Measurements from ENCODE around the gene FGF22. TPM values are rescaled to one million over a fixed set of nuclear protein-coding genes. Genes with fewer than 3 reads are reported as not detected.

Gene FGF22
- total and polyA plus RNA-seq, 2 donors from 2014 or later: 0.19 to 0.71 TPM

DNA sequence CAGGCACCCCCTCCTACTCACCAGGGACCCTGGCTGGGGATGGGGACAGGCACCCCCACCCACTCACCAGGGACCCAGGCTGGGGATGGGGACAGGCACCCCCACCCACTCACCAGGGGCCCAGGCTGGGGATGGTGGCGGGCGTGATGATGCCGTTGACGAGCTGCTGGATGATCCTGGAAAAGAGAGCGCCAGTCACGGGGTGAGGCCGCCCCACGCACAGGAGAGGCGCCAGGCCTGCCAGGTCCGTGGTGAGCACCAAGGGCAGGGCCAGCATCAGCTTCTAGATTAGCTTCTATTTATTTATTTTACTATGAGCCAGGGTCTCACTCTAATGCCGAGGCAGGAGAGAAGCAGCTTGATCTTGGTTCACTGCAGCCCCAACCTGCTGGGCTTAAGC, 10.4 kb downstream of the FGF22 start:
- TF ChIP-seq, protein P1, sequence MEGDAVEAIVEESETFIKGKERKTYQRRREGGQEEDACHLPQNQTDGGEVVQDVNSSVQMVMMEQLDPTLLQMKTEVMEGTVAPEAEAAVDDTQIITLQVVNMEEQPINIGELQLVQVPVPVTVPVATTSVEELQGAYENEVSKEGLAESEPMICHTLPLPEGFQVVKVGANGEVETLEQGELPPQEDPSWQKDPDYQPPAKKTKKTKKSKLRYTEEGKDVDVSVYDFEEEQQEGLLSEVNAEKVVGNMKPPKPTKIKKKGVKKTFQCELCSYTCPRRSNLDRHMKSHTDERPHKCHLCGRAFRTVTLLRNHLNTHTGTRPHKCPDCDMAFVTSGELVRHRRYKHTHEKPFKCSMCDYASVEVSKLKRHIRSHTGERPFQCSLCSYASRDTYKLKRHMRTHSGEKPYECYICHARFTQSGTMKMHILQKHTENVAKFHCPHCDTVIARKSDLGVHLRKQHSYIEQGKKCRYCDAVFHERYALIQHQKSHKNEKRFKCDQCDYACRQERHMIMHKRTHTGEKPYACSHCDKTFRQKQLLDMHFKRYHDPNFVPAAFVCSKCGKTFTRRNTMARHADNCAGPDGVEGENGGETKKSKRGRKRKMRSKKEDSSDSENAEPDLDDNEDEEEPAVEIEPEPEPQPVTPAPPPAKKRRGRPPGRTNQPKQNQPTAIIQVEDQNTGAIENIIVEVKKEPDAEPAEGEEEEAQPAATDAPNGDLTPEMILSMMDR (IDR thresholded peaks at IDR 0.05; ENCODE audit: borderline replicate concordance, extremely low read depth, insufficient read depth): no peak
- Histone ChIP-seq H3K27me3 (ENCODE audit: control insufficient read depth, insufficient read depth, low read length) (no peaks in the 10 kb centered on the region), H3K4me3 (ENCODE audit: low read length in 3 of 3) (no peak overlapping the region), H3K36me3 (ENCODE audit: control insufficient read depth in 2 of 3, insufficient read depth in 3 of 3, low read length in 3 of 3) (peaks cover 0 to 10% (median 0%) of the 10 kb centered on the region in 3 donors), H3K4me1 (ENCODE audit: control insufficient read depth in 2 of 3, insufficient read depth in 2 of 3, low read depth in 1 of 3, low read length in 3 of 3) (no peaks in the 10 kb centered on the region), H3K9me3 (ENCODE audit: control insufficient read depth in 2 of 3, insufficient read depth in 1 of 3, low read length in 3 of 3) (no peaks in the 10 kb centered on the region), H3K9ac (ENCODE audit: low read length in 3 of 3) (no peak overlapping the region), H3K27ac (ENCODE audit: low read depth in 2 of 2, low read length in 2 of 2) (no peak overlapping the region)
- intact Hi-C loops (cut with DNase I): no loop called here
- no peak for DNase-seq
- FAIRE-seq: no peak

DNA sequence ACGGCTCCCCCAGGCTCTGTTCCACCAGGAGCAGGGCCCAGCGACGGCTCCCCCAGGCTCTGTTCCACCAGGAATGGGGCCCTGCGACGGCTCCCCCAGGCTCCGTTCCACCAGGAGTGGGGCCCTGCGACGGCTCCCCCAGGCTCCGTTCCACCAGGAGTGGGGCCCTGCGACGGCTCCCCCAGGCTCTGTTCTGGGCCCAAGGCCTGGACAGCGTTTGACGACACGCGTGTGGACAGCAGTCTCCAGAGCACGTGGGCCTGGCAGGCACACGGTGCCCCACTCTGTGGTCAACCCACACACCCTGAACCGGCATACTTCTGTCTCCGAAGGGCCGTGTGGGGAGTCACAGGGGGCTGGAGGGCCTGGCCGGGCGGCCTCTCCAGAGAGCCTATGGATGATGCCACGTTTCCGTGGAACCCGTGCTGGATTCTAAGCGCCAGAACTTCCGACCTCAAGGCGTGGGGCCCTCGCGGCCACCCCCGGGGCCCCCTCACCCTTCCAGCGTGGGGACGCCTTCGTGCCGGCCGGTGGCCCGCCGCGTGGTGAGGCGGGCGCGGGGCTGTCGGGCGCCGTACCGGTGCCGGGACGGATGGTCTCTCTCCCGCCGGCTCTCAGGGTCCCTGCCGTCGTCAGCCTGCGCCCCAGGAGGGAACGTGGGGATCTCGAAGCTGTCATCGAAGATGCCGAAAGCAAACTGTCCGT, 11.6 kb downstream of the FGF22 start:
- Histone ChIP-seq H3K36me3 (ENCODE audit: control insufficient read depth in 2 of 3, insufficient read depth in 3 of 3, low read length in 3 of 3) (peaks cover 0 to 10% (median 0%) of the 10 kb centered on the region in 3 donors), H3K9me3 (ENCODE audit: control insufficient read depth in 2 of 3, insufficient read depth in 1 of 3, low read length in 3 of 3) (no peaks in the 10 kb centered on the region), H3K4me3 (ENCODE audit: low read length in 3 of 3) (no peak overlapping the region), H3K27me3 (ENCODE audit: control insufficient read depth, insufficient read depth, low read length) (no peaks in the 10 kb centered on the region), H3K4me1 (ENCODE audit: control insufficient read depth in 2 of 3, insufficient read depth in 2 of 3, low read depth in 1 of 3, low read length in 3 of 3) (no peaks in the 10 kb centered on the region), H3K9ac (ENCODE audit: low read length in 3 of 3) (no peak overlapping the region), H3K27ac (ENCODE audit: low read depth in 2 of 2, low read length in 2 of 2) (no peak overlapping the region)
- TF ChIP-seq, protein P1 (IDR thresholded peaks at IDR 0.05; ENCODE audit: borderline replicate concordance, extremely low read depth, insufficient read depth): no peak
- DNase-seq: no peak
- FAIRE-seq: no peak
- intact Hi-C loops (cut with DNase I): no loop called here

DNA sequence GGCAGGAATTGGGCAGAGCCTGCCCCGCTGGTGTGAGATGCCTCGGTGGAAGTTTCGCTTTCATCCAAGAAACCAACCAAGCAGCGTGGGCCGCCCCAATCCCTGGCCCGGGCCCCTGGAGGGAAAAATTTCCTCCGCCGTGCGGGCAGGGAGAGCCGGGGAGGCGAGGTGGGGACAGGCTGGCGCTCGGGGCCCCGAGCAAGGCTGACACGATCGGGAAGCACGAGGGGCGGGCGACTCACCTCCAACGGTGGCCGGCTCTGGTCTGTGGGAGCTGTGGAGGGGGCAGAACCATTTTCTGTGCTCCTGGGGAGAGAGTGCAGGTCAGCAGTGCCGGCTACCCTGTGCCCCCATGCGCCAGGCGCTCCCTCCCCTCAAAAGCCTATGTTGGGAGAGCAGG, 12.3 kb downstream of the FGF22 start:
- TF ChIP-seq, protein P1 (IDR thresholded peaks at IDR 0.05; ENCODE audit: borderline replicate concordance, extremely low read depth, insufficient read depth): no peak
- FAIRE-seq (no peak), DNase-seq (no peak)
- Histone ChIP-seq H3K4me1 (ENCODE audit: control insufficient read depth in 2 of 3, insufficient read depth in 2 of 3, low read depth in 1 of 3, low read length in 3 of 3) (no peaks in the 10 kb centered on the region), H3K36me3 (ENCODE audit: control insufficient read depth in 2 of 3, insufficient read depth in 3 of 3, low read length in 3 of 3) (peaks cover 0 to 10% (median 0%) of the 10 kb centered on the region in 3 donors), H3K9me3 (ENCODE audit: control insufficient read depth in 2 of 3, insufficient read depth in 1 of 3, low read length in 3 of 3) (no peaks in the 10 kb centered on the region), H3K27ac (ENCODE audit: low read depth in 2 of 2, low read length in 2 of 2) (no peak overlapping the region), H3K27me3 (ENCODE audit: control insufficient read depth, insufficient read depth, low read length) (no peaks in the 10 kb centered on the region), H3K9ac (ENCODE audit: low read length in 3 of 3) (no peak overlapping the region), H3K4me3 (ENCODE audit: low read length in 3 of 3) (no peak overlapping the region)
- intact Hi-C loops (cut with DNase I): no loop called here

All from kidney (tissue), 14 donors.